CD8-positive, alpha-beta memory T cell (primary cell): Measurements from ENCODE around the gene SMC4. TPM values are rescaled to one million over a fixed set of nuclear protein-coding genes. Genes with fewer than 3 reads are reported as not detected.

ENCODE experiments used
- CTCF ChIA-PET: fragments of 350-600 bp; sonication (Branson Sonifier 250); formaldehyde crosslinking; loops from one replicate; lab custom pipeline; 2021; ENCODE audit warnings: antibody characterized with exemption; lab: Charles Lee
- POLR2A ChIA-PET: fragments of 350-600 bp; sonication (Branson Sonifier 250); formaldehyde crosslinking; loops from one replicate; lab custom pipeline; 2021; ENCODE audit warnings: antibody characterized with exemption; lab: Charles Lee
- DNase-seq, 5 donors: peaks; one replicate each; pipeline versions ENCODE4 v3.0.0 to v3.0.0-alpha.2; 2020 to 2022; ENCODE audit warnings: mixed read lengths in 1 of 5
- H3K27ac ChIP-seq: one replicate; pipeline ENCODE4 v1.7.0; 2013; ENCODE audit warnings: low read depth, mild to moderate bottlenecking, low read length, moderate library complexity
- H3K27me3 ChIP-seq: 2 replicates; pipeline ENCODE4 v1.7.0; 2013; ENCODE audit warnings: low read length, mild to moderate bottlenecking; ENCODE audit not compliant: insufficient read depth, poor library complexity, severe bottlenecking
- H3K36me3 ChIP-seq: 2 replicates; pipeline ENCODE4 v1.7.0; 2013; ENCODE audit warnings: mild to moderate bottlenecking, low read length, moderate library complexity; ENCODE audit not compliant: insufficient read depth
- H3K4me1 ChIP-seq: 2 replicates; pipeline ENCODE4 v1.7.0; 2013; ENCODE audit warnings: mild to moderate bottlenecking, low read length, moderate library complexity; ENCODE audit not compliant: insufficient read depth
- H3K4me3 ChIP-seq: 2 replicates; pipeline ENCODE4 v1.7.0; 2013; ENCODE audit warnings: mild to moderate bottlenecking, low read length
- H3K9me3 ChIP-seq: 2 replicates; pipeline ENCODE4 v1.7.0; 2013; ENCODE audit warnings: mild to moderate bottlenecking, low read length
- H3K27ac Mint-ChIP-seq, 8 donors: one replicate each; pipeline ENCODE4 v1.8.0; 2020 to 2021; ENCODE audit warnings: mixed read lengths in 8 of 8, mild to moderate bottlenecking in 6 of 8, inconsistent platforms in 3 of 8, moderate library complexity in 3 of 8
- H3K27me3 Mint-ChIP-seq, 2 donors: one replicate each; pipeline ENCODE4 v1.8.0; 2020 to 2021; ENCODE audit warnings: mixed read lengths in 2 of 2, mild to moderate bottlenecking in 1 of 2, moderate library complexity in 1 of 2
- H3K36me3 Mint-ChIP-seq, 3 donors: one replicate each; pipeline ENCODE4 v1.8.0; 2020 to 2021; ENCODE audit warnings: mixed read lengths in 3 of 3, inconsistent platforms in 1 of 3, mild to moderate bottlenecking in 1 of 3
- H3K4me1 Mint-ChIP-seq, 3 donors: one replicate each; pipeline ENCODE4 v1.8.0; 2020 to 2021; ENCODE audit warnings: mixed read lengths in 3 of 3, inconsistent platforms in 1 of 3, mild to moderate bottlenecking in 1 of 3
- H3K4me3 Mint-ChIP-seq, 7 donors: one replicate each; pipeline ENCODE4 v1.8.0; 2020 to 2021; ENCODE audit warnings: mixed read lengths in 7 of 7, mild to moderate bottlenecking in 6 of 7, moderate library complexity in 4 of 7, inconsistent platforms in 2 of 7
- H3K9me3 Mint-ChIP-seq, 5 donors: one replicate each; pipeline ENCODE4 v1.8.0; 2020 to 2022; ENCODE audit warnings: mixed read lengths in 5 of 5, mild to moderate bottlenecking in 3 of 5, moderate library complexity in 2 of 5, inconsistent platforms in 1 of 5
- polyA plus RNA-seq: library from polyadenylated mRNA; unstranded; fragments of 300-500 nt; fragmentation: Illumina TruSeq; gene quantifications from one replicate; pipeline ENCODE4 v1.2.3, GENCODE V29; 2021
- total RNA-seq, 2 experiments: library from RNA; stranded (reverse); gene quantifications; one replicate each; pipeline ENCODE4 v1.2.3, GENCODE V29; 2021

SMC4 gene
- total and polyA plus RNA-seq, 3 experiments from 2014 or later: 45.0 to 123 (median 120) TPM

GRCh38 chr3:160480931-160481330, 81.5 kb downstream of the SMC4 start:
- Histone ChIP-seq H3K4me1 (no peaks in the 10 kb centered on the region), H3K9me3 (no peaks in the 10 kb centered on the region), H3K27me3 (no peaks in the 10 kb centered on the region), H3K36me3 (no peaks in the 10 kb centered on the region), H3K27ac (no peak overlapping the region), H3K4me3 (no peak overlapping the region)
- POLR2A ChIA-PET: no interaction called here
- Mint-ChIP-seq H3K9me3 (no peaks in the 10 kb centered on the region), H3K4me3 (no peak overlapping the region), H3K36me3 (no peaks in the 10 kb centered on the region), H3K27ac (no peak overlapping the region), H3K27me3 (peaks cover 6 to 30% of the 10 kb centered on the region in 2 donors), H3K4me1 (peaks cover 2 to 8% (median 5%) of the 10 kb centered on the region in 3 donors)
- CTCF ChIA-PET: no interaction called here
- no peak for DNase-seq

GRCh38 chr3:160481856-160482255, 82.4 kb downstream of the SMC4 start:
- CTCF ChIA-PET: interaction anchor here (1.2 kb wide), 1 partner anchor 597 kb away, joined by 3 read pairs; no protein-coding TSS in a partner anchor
- no peak for DNase-seq
- peaks cover 2 to 9% (median 5%) of the 10 kb centered on the region in 3 donors for H3K4me1 Mint-ChIP-seq

DNA sequence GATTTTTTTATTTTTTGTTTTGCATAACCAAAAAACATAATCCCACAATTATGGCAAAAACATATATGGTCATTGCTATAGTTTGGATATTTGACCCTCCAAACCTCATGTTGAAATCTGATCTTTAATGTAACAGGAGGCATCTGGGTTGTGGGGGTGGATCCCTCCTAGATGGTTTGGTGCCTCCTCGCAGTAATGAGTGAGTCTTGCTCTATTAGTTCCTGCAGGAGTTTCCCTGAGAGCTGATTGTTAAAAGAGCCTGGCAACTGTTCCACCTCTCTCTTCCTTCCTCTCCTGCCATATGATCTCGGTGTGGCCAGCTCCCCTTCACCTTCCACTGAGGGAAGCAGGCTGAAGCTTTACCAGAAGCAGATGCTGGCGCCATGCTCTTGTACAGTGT, 83.3 kb downstream of the SMC4 start:
- Histone ChIP-seq H3K4me3 (no peak overlapping the region), H3K4me1 (no peaks in the 10 kb centered on the region), H3K27ac (no peak overlapping the region), H3K9me3 (no peaks in the 10 kb centered on the region), H3K36me3 (no peaks in the 10 kb centered on the region), H3K27me3 (no peaks in the 10 kb centered on the region)
- Mint-ChIP-seq H3K27ac (no peak overlapping the region), H3K9me3 (no peaks in the 10 kb centered on the region), H3K27me3 (peaks cover 6 to 23% of the 10 kb centered on the region in 2 donors), H3K4me3 (no peak overlapping the region), H3K36me3 (no peaks in the 10 kb centered on the region), H3K4me1 (peaks cover 2 to 9% (median 5%) of the 10 kb centered on the region in 3 donors)
- ChIA-PET POLR2A (no interaction called here), CTCF (interaction anchor here (1.2 kb wide), 1 partner anchor 598 kb away, joined by 3 read pairs; no protein-coding TSS in a partner anchor)
- no peak for DNase-seq

More at GRCh38 chr3:160481856-160482255, 82.4 kb downstream of the SMC4 start:
- no peak overlapping the region for H3K27ac ChIP-seq
- no peaks in the 10 kb centered on the region for H3K27me3 ChIP-seq
- no peaks in the 10 kb centered on the region for H3K36me3 Mint-ChIP-seq
- no peak overlapping the region for H3K4me3 ChIP-seq
- H3K4me1 ChIP-seq: no peaks in the 10 kb centered on the region
- peaks cover 6 to 27% of the 10 kb centered on the region in 2 donors for H3K27me3 Mint-ChIP-seq
- POLR2A ChIA-PET: no interaction called here
- H3K9me3 Mint-ChIP-seq: no peaks in the 10 kb centered on the region
- H3K36me3 ChIP-seq: no peaks in the 10 kb centered on the region
- H3K9me3 ChIP-seq: no peaks in the 10 kb centered on the region
- H3K4me3 Mint-ChIP-seq: no peak overlapping the region
- no peak overlapping the region for H3K27ac Mint-ChIP-seq

Other genes with a start within 250 kb of the SMC4 start
- not detected for gene C3orf80, start 174.2 kb upstream of the SMC4 start, total RNA-seq
- not detected for gene C3orf80, start 174.2 kb upstream of the SMC4 start, polyA plus RNA-seq
- gene IFT80, start 425 bp upstream of the SMC4 start, total RNA-seq: 10 to 100 TPM in 1 of 2 experiments, 1 to 10 TPM in 1; 9.4 to 12.9 TPM
- gene IFT80, start 425 bp upstream of the SMC4 start, polyA plus RNA-seq: 3.0 TPM
- 10 to 100 TPM; 30.7 to 31.4 TPM for gene TRIM59, start 50.1 kb downstream of the SMC4 start, total RNA-seq
- 25.1 TPM for gene TRIM59, start 50.1 kb downstream of the SMC4 start, polyA plus RNA-seq
- 10 to 100 TPM; 72.7 to 86.5 TPM for gene KPNA4, start 165.9 kb downstream of the SMC4 start, total RNA-seq
- gene KPNA4, start 165.9 kb downstream of the SMC4 start, polyA plus RNA-seq: 10.3 TPM